Trophoblast cell (in vitro differentiated cells and primary cell): ENCODE measurements around the gene TCF23.
"Not testable (repeated sequence)": the region's sequence is repeated elsewhere in the genome, so short reads cannot be mapped to it uniquely, and the experiment has no call there.

Source experiments
- DNase-seq, 2 donors: peaks; one replicate each; pipeline ENCODE4 v3.0.0-alpha.2; 2016
- H2AFZ ChIP-seq: 2 replicates; pipeline ENCODE4 v1.6.1; 2013; ENCODE audit warnings: low read length, moderate library complexity, mild to moderate bottlenecking; ENCODE audit not compliant: insufficient read depth, poor library complexity
- H2AK5ac ChIP-seq: 2 replicates; pipeline ENCODE4 v1.6.1; 2013; ENCODE audit warnings: mild to moderate bottlenecking, low read length
- H2BK120ac ChIP-seq: 2 replicates; pipeline ENCODE4 v1.6.1; 2013; ENCODE audit warnings: low read length, mild to moderate bottlenecking, moderate library complexity; ENCODE audit not compliant: insufficient read depth, poor library complexity
- H2BK12ac ChIP-seq: 2 replicates; pipeline ENCODE4 v1.6.1; 2013; ENCODE audit warnings: mild to moderate bottlenecking, low read length, moderate library complexity
- H2BK5ac ChIP-seq: 2 replicates; pipeline ENCODE4 v1.6.1; 2013; ENCODE audit warnings: low read length, low read depth, moderate library complexity, mild to moderate bottlenecking; ENCODE audit not compliant: poor library complexity
- H3K14ac ChIP-seq: 2 replicates; pipeline ENCODE4 v1.6.1; 2013; ENCODE audit warnings: mild to moderate bottlenecking, low read length
- H3K18ac ChIP-seq: 2 replicates; pipeline ENCODE4 v1.6.1; 2013; ENCODE audit warnings: mild to moderate bottlenecking, low read length
- H3K23ac ChIP-seq: 2 replicates; pipeline ENCODE4 v1.6.1; 2013; ENCODE audit warnings: low read length
- H3K27ac ChIP-seq: 2 replicates; pipeline ENCODE4 v1.5.1; 2013; ENCODE audit warnings: low read depth, mild to moderate bottlenecking, inconsistent platforms, low read length, moderate library complexity
- H3K27me3 ChIP-seq: 2 replicates; pipeline ENCODE4 v1.6.1; 2013; ENCODE audit warnings: inconsistent platforms, mild to moderate bottlenecking, low read length, moderate library complexity; ENCODE audit not compliant: insufficient read depth
- H3K36me3 ChIP-seq, 2 experiments: 1 replicate in 1 of 2; 2 replicates in 1 of 2; pipeline ENCODE4 v1.6.1; 2013; ENCODE audit warnings: low read length in 2 of 2, mild to moderate bottlenecking in 2 of 2, moderate library complexity in 1 of 2; ENCODE audit not compliant: insufficient read depth in 2 of 2, control insufficient read depth in 1 of 2
- H3K4ac ChIP-seq: 2 replicates; pipeline ENCODE4 v1.6.1; 2013; ENCODE audit warnings: low read depth, mild to moderate bottlenecking, low read length, moderate library complexity
- H3K4me1 ChIP-seq, 2 experiments: 1 replicate in 1 of 2; 2 replicates in 1 of 2; pipeline ENCODE4 v1.6.1; 2013; ENCODE audit warnings: low read length in 2 of 2, mild to moderate bottlenecking in 2 of 2, moderate library complexity in 1 of 2; ENCODE audit not compliant: insufficient read depth in 2 of 2, control insufficient read depth in 1 of 2
- H3K4me2 ChIP-seq: 2 replicates; pipeline ENCODE4 v1.6.1; 2013; ENCODE audit warnings: inconsistent platforms, mild to moderate bottlenecking, low read length, moderate library complexity
- H3K4me3 ChIP-seq: 2 replicates; pipeline ENCODE4 v1.5.1; 2013; ENCODE audit warnings: mild to moderate bottlenecking, low read depth, low read length, inconsistent platforms
- H3K79me1 ChIP-seq: one replicate; pipeline ENCODE4 v1.6.1; 2013; ENCODE audit warnings: low read length
- H3K79me2 ChIP-seq: 2 replicates; pipeline ENCODE4 v1.6.1; 2013; ENCODE audit warnings: low read length, mild to moderate bottlenecking; ENCODE audit not compliant: control insufficient read depth, insufficient read depth, poor library complexity
- H3K9ac ChIP-seq: 2 replicates; pipeline ENCODE4 v1.6.1; 2013; ENCODE audit warnings: mild to moderate bottlenecking, low read length
- H3K9me3 ChIP-seq: 2 replicates; pipeline ENCODE4 v1.6.1; 2013; ENCODE audit warnings: low read depth, mild to moderate bottlenecking, control low read depth, inconsistent platforms, low read length; ENCODE audit not compliant: insufficient read depth
- H4K12ac ChIP-seq: 2 replicates; pipeline ENCODE4 v1.6.1; 2013; ENCODE audit warnings: low read depth, mild to moderate bottlenecking, low read length, moderate library complexity
- H4K8ac ChIP-seq: 2 replicates; pipeline ENCODE4 v1.6.1; 2013; ENCODE audit warnings: low read depth, mild to moderate bottlenecking, low read length, moderate library complexity
- H4K91ac ChIP-seq: one replicate; pipeline ENCODE4 v1.6.1; 2013; ENCODE audit warnings: low read depth, mild to moderate bottlenecking, low read length, moderate library complexity
- WGBS: extraction: QIAGEN DNeasy Blood & Tissue Kit; methylation state at CpG from one replicate; pipeline ENCODE4 v1.1.7; 2013; ENCODE audit warnings: missing lambda C conversion rate; ENCODE audit not compliant: insufficient read length, insufficient coverage; ENCODE audit errors: extremely low coverage; 5-methylcytosine and 5-hydroxymethylcytosine counted together

The TCF23 gene

DNA sequence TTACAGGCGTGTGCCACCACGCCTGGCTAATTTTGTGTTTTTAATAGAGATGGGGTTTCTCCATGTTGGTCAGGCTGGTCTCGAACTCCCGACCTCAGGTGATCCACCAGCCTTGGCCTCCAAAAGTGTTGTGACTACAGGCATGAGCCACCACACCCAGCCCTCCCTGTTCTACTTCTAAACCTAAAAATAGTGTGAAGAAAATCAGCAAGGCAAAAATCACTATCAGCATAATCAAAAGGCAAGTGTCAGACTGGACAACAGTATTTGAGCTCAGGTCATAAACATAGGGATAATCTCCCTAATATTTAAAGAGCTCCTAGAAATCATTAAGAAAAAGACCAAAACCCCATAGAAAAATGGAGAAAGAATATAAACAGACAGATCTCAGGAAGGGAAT lies 27.0 kb downstream of the TCF23 start:
- WGBS = no CpG with 5 or more reads among the region's 4 CpGs
- H3K4ac ChIP-seq, H3K14ac ChIP-seq, H2BK120ac ChIP-seq, H3K9ac ChIP-seq, H3K36me3 ChIP-seq, H3K4me1 ChIP-seq, H3K27me3 ChIP-seq, H3K27ac ChIP-seq, H2AFZ ChIP-seq, H4K91ac ChIP-seq, H2BK12ac ChIP-seq, H3K9me3 ChIP-seq, H3K23ac ChIP-seq, H2AK5ac ChIP-seq, H3K4me2 ChIP-seq, H4K12ac ChIP-seq, H3K79me1 ChIP-seq, H2BK5ac ChIP-seq, H3K4me3 ChIP-seq, H4K8ac ChIP-seq, H3K18ac ChIP-seq, DNase-seq, H3K79me2 ChIP-seq: not testable (repeated sequence)

DNA sequence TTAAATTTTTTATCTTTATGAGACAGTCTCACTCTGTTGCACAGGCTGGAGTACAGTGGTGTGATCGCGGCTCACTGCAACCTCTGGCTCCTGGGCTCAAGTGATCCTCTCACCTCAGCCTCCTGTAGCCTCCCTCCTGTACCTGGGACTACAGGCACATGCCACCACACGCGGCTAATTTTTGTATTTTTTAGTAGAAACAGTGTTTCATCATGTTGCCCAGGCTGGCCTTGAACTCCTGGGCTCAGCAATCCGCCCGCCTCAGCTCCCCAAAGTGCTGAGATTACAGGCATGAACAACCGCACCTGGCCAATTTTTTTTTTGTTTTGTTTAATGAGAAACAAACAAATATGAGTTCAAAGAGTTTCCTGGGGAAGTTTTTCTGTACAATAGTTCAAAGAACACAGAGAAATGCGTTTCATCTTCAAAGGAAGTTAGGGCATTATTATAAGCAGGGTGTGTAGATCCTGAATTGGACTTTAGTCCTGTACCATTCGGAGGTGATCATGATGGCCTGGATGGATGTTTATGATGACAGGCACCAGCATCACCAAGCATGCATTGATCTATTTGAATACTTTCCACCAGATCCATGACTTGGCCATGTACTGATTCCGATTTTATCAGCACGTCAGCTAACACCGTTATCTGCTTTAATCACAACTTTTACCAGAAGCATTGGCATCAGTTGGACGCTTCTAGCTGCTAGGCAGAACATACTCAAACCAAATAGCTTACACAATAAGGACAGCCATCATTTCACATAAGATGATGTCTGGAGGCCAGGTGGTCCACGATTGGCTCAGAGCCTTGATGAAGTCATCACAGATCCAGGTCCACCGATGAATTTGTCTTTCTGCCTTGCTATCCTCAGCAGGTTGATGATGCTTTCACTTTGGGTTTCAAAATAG lies 28.9 kb downstream of the TCF23 start:
- peak in 1 of 2 donors; percentile 29 for DNase-seq
- H3K27me3 ChIP-seq = no peaks in the 10 kb centered on the region
- no peak overlapping the region for H4K91ac ChIP-seq
- no peak overlapping the region for H3K4ac ChIP-seq
- H3K36me3 ChIP-seq = no peaks in the 10 kb centered on the region
- no peak overlapping the region for H4K12ac ChIP-seq
- no peak overlapping the region for H2BK5ac ChIP-seq
- no peak overlapping the region for H3K27ac ChIP-seq
- H3K18ac ChIP-seq = no peak overlapping the region
- no peak overlapping the region for H2AK5ac ChIP-seq
- no peak overlapping the region for H2BK120ac ChIP-seq
- peak overlapping the region; percentile 22 for H3K23ac ChIP-seq
- no peaks in the 10 kb centered on the region for H3K79me2 ChIP-seq
- H3K79me1 ChIP-seq = no peaks in the 10 kb centered on the region
- H2AFZ ChIP-seq = no peak overlapping the region
- no peaks in the 10 kb centered on the region for H3K9me3 ChIP-seq
- WGBS = no CpG with 5 or more reads among the region's 15 CpGs
- no peak overlapping the region for H2BK12ac ChIP-seq
- peak overlapping the region; percentile 8 for H3K9ac ChIP-seq
- no peak overlapping the region for H3K14ac ChIP-seq
- H4K8ac ChIP-seq = no peak overlapping the region
- H3K4me1 ChIP-seq = no peaks in the 10 kb centered on the region
- H3K4me2 ChIP-seq = no peak overlapping the region
- no peak overlapping the region for H3K4me3 ChIP-seq

DNA sequence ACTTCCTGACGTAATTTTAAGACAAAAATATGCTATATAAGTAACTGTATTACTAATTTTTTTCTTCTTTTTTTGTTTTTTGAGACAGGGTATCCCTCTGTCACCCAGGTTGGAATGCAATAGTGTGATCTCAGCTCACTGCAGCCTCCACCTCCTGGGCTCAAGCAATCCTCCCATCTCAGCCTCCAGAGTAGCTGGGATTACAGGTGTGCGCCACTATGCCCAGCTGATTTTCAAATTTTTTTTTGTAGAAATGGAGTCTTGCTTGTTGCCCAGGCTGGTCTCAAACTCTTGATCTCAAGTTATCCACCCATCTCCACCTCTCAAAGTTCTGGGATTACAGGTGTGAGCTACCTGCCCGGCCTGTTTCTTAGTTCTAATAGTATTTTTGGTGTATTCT lies 29.7 kb downstream of the TCF23 start:
- H3K79me1 ChIP-seq = no peaks in the 10 kb centered on the region
- H3K4me3 ChIP-seq = no peak overlapping the region
- no peak overlapping the region for H3K14ac ChIP-seq
- H3K23ac ChIP-seq = no peak overlapping the region
- no peak overlapping the region for H3K18ac ChIP-seq
- H2AFZ ChIP-seq = no peak overlapping the region
- no peak overlapping the region for H3K4ac ChIP-seq
- no peak overlapping the region for H3K4me2 ChIP-seq
- no peaks in the 10 kb centered on the region for H3K4me1 ChIP-seq
- no peak overlapping the region for H2BK120ac ChIP-seq
- H3K9me3 ChIP-seq = no peaks in the 10 kb centered on the region
- H3K27me3 ChIP-seq = no peaks in the 10 kb centered on the region
- no peak overlapping the region for H2BK5ac ChIP-seq
- no CpG with 5 or more reads among the region's 3 CpGs for WGBS
- H3K79me2 ChIP-seq = no peaks in the 10 kb centered on the region
- no peak overlapping the region for H2BK12ac ChIP-seq
- H2AK5ac ChIP-seq = no peak overlapping the region
- H4K91ac ChIP-seq = no peak overlapping the region
- DNase-seq = no peak
- H3K36me3 ChIP-seq = no peaks in the 10 kb centered on the region
- no peak overlapping the region for H3K9ac ChIP-seq
- H4K8ac ChIP-seq = no peak overlapping the region
- no peak overlapping the region for H4K12ac ChIP-seq
- no peak overlapping the region for H3K27ac ChIP-seq

DNA sequence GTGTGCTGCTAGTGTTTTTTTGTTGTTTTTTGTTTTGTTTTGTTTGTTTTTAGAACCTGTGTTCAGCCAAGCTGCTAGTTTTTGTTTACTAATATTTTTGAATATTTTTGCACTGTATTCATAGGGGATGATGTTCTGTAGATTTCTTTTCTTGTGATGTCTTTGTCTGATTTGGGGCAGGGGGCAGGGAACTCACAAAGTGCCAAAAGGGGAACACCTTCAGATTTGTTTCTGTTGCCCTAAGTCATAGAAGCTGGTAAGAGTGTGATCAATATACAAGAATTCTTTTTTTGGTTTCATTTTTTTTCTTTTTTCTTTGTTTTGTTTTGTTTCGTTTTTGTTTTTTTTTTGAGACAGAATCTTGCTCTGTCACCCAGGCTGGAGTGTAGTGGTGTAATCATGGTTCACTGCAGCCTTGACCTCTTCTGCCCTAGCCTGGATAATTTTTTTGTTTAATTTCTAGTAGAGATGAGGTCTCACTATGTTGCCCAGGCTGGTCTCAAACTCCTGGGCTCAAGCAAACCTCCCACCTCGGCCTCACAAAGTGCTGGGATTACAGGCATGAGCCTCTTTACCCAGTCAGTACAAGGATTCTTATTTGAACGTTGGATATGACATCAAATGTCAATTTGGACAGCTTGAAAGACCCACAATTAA lies 30.7 kb downstream of the TCF23 start:
- Histone ChIP-seq H3K18ac (no peak overlapping the region), H2AK5ac (no peak overlapping the region), H3K14ac (no peak overlapping the region), H3K9ac (no peak overlapping the region), H3K27ac (no peak overlapping the region), H3K4me1 (peaks cover 0 to 1% of the 10 kb centered on the region in 2 experiments), H3K9me3 (no peaks in the 10 kb centered on the region), H2BK12ac (no peak overlapping the region), H2AFZ (no peak overlapping the region), H3K4ac (no peak overlapping the region), H3K27me3 (no peaks in the 10 kb centered on the region), H4K91ac (no peak overlapping the region), H4K12ac (no peak overlapping the region), H3K4me2 (no peak overlapping the region), H3K4me3 (no peak overlapping the region), H3K79me1 (no peaks in the 10 kb centered on the region), H3K36me3 (no peaks in the 10 kb centered on the region), H2BK5ac (no peak overlapping the region), H4K8ac (no peak overlapping the region), H2BK120ac (no peak overlapping the region), H3K23ac (no peak overlapping the region), H3K79me2 (no peaks in the 10 kb centered on the region)
- no CpG with 5 or more reads among the region's 3 CpGs for WGBS
- DNase-seq = no peak
